Lower leg skin (tissue), 4 donors: ENCODE measurements around the gene LYG2. TPM values are rescaled to one million over a fixed set of nuclear protein-coding genes. Genes with fewer than 3 reads are reported as not detected.
"Not testable (repeated sequence)": the region's sequence is repeated elsewhere in the genome, so short reads cannot be mapped to it uniquely, and the experiment has no call there.

Experiments used
- DNase-seq, 2 donors: peaks; one replicate each; pipeline ENCODE4 v3.0.0-alpha.2; 2019; ENCODE audit warnings: low spot score in 2 of 2
- H3K4me3 ChIP-seq: fragments of 200-600 bp; sonication (generic); 2 replicates; pipeline ENCODE4 v1.5.1; 2017; ENCODE audit warnings: mild to moderate bottlenecking, low read depth; ENCODE audit not compliant: poor library complexity, severe bottlenecking
- POLR2A ChIP-seq, 2 donors: fragments of 450-650 bp; IDR thresholded peaks; one replicate each; pipeline ENCODE4 v1.6.1; 2016 to 2017; ENCODE audit warnings: antibody characterized with exemption in 2 of 2, mild to moderate bottlenecking in 1 of 2, moderate library complexity in 1 of 2
- WGBS, 2 donors: methylation state at CpG; one replicate each; pipeline ENCODE4 v1.1.5; 2018; 5-methylcytosine and 5-hydroxymethylcytosine counted together
- intact Hi-C: fragments of 100-400 bp; cut with DNase I; formaldehyde crosslinking; loops from one replicate; pipeline ENCODE4 v1.15.0; 2023; ENCODE audit warnings: low total_unique reads
- total RNA-seq, 4 donors: library from RNA; depleted of rRNA; stranded (reverse); fragments of >200 nt; gene quantifications; one replicate each; pipeline ENCODE4 v1.1.0, GENCODE V29; 2016
- TF ChIP-seq, protein P1 (sequence below), 3 donors: fragments of 450-650 bp; IDR thresholded peaks; one replicate each; pipeline ENCODE4 v1.5.1; 2016; ENCODE audit warnings: antibody characterized with exemption in 3 of 3, mild to moderate bottlenecking in 3 of 3, moderate library complexity in 2 of 3

LYG2 gene
- total RNA-seq, 4 donors from 2014 or later = 9.6 TPM; not detected in 3

DNA sequence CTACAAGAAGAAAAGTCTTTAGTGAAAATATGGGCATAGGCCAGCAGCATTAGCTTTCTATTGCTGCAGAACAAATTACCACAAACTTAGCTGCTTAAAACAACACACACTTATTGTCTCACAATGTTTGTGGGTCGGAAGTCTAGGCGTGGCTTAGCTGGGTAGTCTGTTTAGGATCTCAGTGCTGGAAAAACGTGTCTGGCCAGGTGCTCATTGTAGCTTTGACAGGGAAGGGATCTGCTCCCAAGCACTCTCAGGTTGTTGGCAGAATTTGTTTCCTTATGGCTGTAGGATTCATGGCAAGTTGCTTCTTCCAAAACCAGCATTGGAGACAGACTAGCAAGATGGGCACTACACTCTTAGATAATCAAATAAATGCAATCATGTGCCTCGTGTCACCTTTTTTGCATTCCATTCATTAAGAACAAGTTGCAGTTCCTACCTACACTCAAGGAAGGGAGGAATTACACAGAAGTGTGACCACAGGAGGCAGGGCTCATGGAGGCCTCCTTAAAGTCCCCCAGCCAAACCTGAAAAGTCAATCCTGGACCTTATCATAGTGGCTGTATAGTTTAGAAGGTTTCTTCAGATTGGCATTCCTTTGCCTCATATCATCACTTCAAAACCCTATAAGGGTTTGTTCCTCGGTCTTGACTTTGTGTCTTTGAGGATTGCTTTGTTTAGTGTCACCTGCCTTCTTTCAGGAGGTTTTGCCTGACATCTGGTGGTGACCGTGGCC, 57.2 kb downstream of the LYG2 start:
- no peak for TF ChIP-seq POLR2A (IDR thresholded peaks at IDR 0.05)
- TF ChIP-seq, protein P1, sequence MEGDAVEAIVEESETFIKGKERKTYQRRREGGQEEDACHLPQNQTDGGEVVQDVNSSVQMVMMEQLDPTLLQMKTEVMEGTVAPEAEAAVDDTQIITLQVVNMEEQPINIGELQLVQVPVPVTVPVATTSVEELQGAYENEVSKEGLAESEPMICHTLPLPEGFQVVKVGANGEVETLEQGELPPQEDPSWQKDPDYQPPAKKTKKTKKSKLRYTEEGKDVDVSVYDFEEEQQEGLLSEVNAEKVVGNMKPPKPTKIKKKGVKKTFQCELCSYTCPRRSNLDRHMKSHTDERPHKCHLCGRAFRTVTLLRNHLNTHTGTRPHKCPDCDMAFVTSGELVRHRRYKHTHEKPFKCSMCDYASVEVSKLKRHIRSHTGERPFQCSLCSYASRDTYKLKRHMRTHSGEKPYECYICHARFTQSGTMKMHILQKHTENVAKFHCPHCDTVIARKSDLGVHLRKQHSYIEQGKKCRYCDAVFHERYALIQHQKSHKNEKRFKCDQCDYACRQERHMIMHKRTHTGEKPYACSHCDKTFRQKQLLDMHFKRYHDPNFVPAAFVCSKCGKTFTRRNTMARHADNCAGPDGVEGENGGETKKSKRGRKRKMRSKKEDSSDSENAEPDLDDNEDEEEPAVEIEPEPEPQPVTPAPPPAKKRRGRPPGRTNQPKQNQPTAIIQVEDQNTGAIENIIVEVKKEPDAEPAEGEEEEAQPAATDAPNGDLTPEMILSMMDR (IDR thresholded peaks at IDR 0.05) = no peak
- WGBS, 2 donors = 71 to 72% methylated on average over 6 of the region's 6 CpGs
- DNase-seq = no peak

DNA sequence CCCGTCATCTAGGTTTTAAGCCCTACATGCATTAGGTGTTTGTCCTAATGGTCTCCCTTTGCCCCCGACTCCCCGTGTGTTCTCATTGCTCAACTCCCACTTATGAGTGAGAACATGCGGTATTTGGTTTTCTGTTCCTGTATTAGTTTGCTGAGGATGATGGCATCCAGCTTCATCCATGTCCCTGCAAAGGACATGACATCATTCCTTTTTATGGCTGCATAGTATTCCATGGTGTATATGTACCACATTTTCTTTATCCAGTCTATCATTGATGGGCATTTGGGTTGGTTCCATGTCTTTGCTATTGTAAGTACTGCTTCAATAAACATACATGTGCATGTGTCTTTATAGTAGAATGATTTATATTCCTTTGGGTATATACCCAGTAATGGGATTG, 63.1 kb downstream of the LYG2 start:
- intact Hi-C loops = not testable (repeated sequence)

More for the DNA sequence above, 57.2 kb downstream of the LYG2 start:
- no peak overlapping the region for H3K4me3 ChIP-seq
- intact Hi-C loops = no loop called here

More for the DNA sequence above, 63.1 kb downstream of the LYG2 start:
- H3K4me3 ChIP-seq, DNase-seq: not testable (repeated sequence)
- 97 to 99% methylated on average over 4 of the region's 4 CpGs for WGBS, 2 donors

Other genes with a start within 250 kb of the LYG2 start
- gene C2orf15, start 114.0 kb downstream of the LYG2 start, total RNA-seq = 1 to 10 TPM; 1.2 to 4.2 (median 2.7) TPM
- 10 to 100 TPM in 2 of 4 donors, 1 to 10 TPM in 2; 7.0 to 12.6 (median 10.8) TPM for gene TSGA10, start 100.7 kb downstream of the LYG2 start, total RNA-seq
- 1 to 10 TPM; 3.3 to 9.8 (median 5.7) TPM for gene LIPT1, start 100.7 kb downstream of the LYG2 start, total RNA-seq
- 10 to 100 TPM; 14.5 to 32.4 (median 25.4) TPM for gene MITD1, start 74.6 kb downstream of the LYG2 start, total RNA-seq
- 10 to 100 TPM; 26.6 to 33.0 (median 30.0) TPM for gene MRPL30, start 74.5 kb downstream of the LYG2 start, total RNA-seq
- 1 to 10 TPM in 1 of 4 donors, under 1 TPM in 1, not detected in 2; 0.97 to 1.7 TPM for gene LYG1, start 45.5 kb upstream of the LYG2 start, total RNA-seq
- 10 to 100 TPM; 22.8 to 36.5 (median 33.1) TPM for gene TXNDC9, start 80.7 kb upstream of the LYG2 start, total RNA-seq
- 10 to 100 TPM; 25.4 to 30.7 (median 29.0) TPM for gene EIF5B, start 81.7 kb upstream of the LYG2 start, total RNA-seq
- 10 to 100 TPM; 37.3 to 71.0 (median 48.5) TPM for gene REV1, start 234.4 kb upstream of the LYG2 start, total RNA-seq